Activated CD4-positive, alpha-beta T cell treated with anti-CD3 and anti-CD28 coated beads for 48 hours (primary cell): Measurements from ENCODE around the gene SRPX2.

Experiments
- DNase-seq: peaks from one replicate; pipeline ENCODE4 v3.0.0-alpha.2; 2020

Gene SRPX2

DNA sequence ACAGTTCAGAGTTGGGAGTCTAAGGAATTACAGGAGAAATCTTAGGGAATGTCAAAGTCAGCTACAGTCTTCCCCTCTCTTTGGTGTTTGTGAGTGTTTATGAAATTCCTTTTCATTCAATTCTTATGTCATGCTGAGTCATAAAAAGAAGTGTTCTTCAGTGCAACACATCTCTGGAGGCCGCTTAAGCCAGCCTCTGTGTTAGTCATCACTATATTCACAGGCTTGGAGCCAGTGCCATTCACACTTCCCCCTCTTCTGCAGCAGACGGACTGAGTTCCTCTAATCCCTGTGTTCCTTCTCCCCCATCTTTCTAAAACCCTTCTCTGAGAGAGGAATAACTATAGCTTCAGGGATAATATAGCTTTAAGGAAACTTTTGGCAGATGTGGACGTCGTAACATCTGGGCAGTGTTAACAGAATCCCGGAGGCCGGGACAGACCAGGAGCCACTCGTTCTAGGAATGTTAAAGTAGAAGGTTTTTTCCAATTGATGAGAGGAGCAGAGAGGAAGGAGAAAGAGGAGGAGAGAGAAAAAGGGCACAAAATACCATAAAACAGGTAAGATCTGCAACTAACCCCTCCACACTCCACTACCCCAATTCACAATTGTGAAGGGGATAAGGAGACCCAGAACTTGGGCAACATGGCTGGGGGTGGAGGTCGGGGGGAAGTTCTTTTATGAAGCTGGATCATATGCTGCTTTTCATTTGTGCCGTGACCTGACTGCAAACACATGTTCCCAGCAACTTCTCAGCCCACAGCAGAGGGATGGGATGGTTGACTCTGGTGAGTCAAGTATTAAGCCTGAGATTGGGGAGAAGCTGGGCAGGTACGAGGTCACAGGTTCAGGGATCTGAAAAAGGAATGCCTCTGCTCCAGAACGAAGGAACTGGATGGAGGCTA is at the start of gene SRPX2:
SRPX2 (plus strand) TSS at position 244 of the 905 bp plus-strand sequence. CDS start 2,124 bp downstream, outside the sequence.
- peak; percentile 2 for DNase-seq

GRCh38 chrX:100596601-100597000 is 47.4 kb upstream of the SRPX2 start:
- no peak for DNase-seq

- DNase-seq, result no peak
Measured at GRCh38 chrX:100599456-100599855, 44.5 kb upstream of the SRPX2 start.

GRCh38 chrX:100600340-100600739 is 43.7 kb upstream of the SRPX2 start:
- no peak for DNase-seq

DNA sequence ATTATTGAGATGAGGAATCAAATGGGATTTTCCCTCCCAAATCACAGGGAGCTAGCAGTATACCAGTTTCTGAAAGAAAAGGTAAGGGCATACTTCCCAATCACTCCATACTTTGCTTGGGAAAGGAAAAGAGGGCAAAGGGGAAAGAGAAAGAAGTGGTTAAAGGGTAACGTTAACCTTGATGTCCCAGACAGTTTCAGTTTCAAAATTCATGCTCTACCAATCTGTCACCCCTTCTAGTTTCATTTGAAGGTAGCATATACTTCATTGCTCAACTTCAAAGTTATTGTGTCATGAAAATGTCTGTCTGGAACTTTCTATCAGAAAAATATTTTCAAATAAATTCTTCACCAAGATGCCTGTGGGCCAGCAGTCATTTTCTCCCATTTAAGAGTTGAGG is 43.2 kb upstream of the SRPX2 start:
- DNase-seq, result no peak

- no peak for DNase-seq
Measured at GRCh38 chrX:100606753-100607152, 37.2 kb upstream of the SRPX2 start.

- no peak for DNase-seq
Measured at GRCh38 chrX:100609591-100609990, 34.4 kb upstream of the SRPX2 start.

GRCh38 chrX:100611951-100612350 is 32.0 kb upstream of the SRPX2 start:
- DNase-seq, result no peak

GRCh38 chrX:100615005-100615404 is 29.0 kb upstream of the SRPX2 start:
- DNase-seq, result peak; percentile 2

DNA sequence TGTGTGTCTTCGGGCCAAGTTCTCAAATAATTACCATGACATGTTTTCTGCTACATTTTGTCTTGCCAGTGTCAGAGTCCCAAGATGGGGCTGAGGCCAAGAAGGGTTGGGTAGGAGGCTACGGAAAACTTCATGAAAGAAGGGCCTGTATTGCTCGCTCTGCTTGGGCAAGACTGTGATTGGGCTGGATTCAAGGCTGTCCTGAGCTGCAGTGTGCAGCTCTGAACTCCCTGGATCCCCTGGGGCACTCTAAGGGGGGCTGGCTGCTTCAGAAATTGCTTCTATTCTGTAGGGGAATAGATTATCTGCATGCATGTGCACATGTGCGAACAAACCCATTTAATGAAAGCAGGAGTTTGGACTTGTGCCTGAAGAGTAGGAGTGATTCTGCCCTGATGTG is 21.0 kb upstream of the SRPX2 start:
- DNase-seq, result no peak

GRCh38 chrX:100625985-100626491 is 18.0 kb upstream of the SRPX2 start:
- DNase-seq, result no peak

GRCh38 chrX:100635040-100635439 is 9.0 kb upstream of the SRPX2 start:
- DNase-seq, result no peak

DNA sequence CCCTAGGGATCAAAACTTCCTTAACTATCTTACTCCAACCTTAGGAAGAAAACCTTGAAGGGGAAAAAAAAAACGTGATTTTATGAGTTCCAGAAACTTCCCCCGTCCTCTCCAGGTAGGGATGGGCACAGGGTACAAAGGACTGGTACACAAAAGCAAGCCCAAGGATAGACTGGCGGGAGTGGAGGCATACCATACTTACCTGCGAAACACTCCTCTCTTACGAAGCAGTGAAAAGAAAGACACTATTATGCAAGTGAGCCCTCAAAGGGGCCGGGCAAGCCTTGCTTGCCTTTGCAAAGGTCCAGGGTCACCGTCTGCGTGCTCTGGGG is 8.0 kb upstream of the SRPX2 start:
- DNase-seq, result no peak

DNA sequence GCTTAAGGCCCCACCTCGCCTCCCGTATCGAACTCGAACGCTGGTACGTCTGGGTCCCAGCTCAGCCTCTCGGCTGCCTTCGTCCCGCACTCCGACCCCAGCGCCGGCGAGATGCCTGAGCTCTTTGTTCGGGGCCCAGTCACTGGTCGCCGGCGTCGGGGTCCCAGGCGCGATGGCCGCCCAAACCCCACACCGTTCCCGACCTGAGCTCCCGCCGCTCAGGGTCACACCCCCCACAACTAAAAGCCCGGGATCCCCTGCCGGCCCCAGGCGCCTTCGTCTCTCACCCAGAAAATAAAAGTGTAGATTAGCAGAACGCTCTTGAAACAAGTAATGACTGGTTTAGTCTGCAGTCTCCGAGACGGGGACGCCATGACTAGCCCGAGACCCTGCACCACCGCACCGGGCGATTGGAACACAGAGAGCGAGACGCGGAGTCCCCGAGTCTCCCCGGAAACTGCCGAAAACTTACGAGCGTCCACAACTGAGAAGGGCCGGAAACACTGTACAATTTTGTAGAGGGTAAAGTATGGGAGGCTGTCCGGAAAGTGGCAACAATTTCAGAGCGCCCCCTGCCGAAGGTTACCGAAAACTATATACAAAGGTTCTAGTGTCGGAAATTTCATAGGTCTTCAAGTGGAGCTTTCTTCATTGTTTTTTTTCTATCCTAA is 7.5 kb upstream of the SRPX2 start, which contains the start of gene TSPAN6:
TSPAN6 (minus strand) TSS at position 486 of the 671 bp plus-strand sequence; CDS start at position 374, 112 bp downstream.
- peak; percentile 85 for DNase-seq

DNA sequence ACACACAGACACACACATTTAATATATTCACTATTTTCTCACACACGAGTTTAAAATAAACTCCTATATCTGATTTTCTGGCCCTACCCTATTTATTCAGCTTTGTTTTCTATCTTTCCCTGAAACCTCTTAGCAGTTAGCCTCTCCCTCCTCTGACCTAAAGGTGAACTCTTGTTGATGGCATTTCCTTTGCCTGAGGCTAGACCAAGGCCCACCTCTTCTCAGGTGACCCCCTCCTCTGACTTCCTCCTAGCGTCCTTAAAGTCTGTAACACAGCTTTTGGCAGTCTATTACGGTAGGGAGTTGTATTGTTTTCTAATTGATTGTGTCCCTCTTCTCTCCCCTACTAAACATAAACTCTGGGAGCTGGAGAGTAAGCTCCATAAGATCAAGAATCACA is 1.7 kb upstream of the SRPX2 start:
- no peak for DNase-seq

GRCh38 chrX:100643212-100643611 is 787 bp upstream of the SRPX2 start:
- DNase-seq, result no peak

DNA sequence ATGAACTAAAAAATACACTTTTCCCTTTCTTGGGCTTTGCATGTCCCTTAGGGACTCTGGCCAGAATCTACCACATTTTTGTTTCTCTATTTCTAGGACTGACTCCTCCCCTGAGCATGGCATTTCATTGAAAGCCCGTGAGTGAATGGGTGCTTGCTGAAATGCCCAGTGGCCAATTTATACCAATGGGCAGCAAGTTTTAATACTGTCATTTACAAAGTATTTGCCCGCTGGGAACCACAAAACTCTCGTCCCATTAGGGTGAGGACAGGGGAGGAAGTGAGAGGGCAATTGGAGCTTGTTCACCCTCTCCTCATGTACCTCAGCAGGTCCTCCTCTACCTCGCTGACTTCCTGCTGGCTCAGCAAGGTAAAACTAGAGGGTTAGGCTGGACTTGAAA is 1.1 kb downstream of the SRPX2 start:
- no peak for DNase-seq

DNA sequence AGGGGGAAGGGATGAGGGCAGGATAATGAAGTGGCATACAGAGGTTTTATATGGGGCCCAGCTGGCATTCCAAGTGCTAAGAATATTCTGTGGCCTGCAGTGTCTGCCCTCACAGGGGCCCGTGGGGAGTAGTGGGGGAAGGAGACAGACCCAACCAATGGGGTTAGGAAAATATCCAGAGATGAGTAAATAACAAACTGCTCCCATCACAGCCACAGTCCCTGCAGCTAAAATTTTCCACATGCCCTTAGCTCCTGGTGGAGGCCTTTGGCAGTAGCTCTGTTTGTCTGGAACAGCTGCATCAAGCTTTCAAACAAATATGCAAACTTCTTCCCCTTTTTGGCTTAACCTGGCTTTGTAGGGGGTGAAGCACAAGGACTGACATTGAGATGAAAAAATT is 3.1 kb downstream of the SRPX2 start:
- DNase-seq, result no peak

- DNase-seq, result no peak
Measured at GRCh38 chrX:100647739-100648138, 3.7 kb downstream of the SRPX2 start.

DNA sequence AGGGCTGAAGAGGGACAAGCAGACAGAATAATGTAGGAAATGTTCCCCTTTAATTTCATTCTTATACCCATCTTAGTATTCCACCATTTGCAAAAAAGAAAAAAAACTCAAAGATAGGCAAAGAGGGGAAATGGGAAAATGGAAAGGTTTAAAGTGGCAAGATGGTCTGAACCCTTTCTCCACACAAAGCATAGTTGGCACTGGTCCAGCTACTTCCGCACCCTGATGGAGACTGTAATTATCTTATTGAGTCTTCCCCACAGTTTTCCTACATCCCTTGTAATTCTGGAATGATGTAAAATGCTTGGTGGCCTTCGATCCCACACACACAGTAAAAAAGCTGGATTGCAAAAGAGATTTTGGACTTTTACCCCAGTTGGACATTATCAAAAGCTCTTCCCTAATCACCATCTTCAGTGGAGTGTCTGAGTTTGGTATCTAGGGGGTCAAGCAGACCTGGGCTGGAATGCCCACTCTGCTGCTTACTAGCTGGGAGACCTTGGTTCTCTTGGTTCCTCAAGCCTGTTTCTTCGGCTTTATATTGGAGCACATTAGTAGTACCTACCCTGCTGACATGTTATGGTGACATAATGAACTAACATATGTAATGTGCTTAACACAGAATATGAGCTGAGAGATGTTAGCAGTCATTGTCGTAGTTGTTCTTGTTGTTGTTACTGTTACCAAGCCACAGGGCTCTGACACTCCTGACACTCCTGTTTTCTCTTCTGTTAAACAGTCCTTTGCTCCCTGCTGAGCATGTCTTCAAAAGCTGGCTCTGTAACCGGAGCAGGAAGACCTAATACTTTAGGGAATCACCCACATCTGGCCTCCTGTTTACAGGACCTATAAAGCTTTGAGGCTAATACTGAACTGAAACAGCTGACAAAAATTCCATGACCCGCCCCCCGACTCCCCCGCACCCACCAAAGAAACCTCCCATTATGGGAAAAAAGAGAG is 4.7 kb downstream of the SRPX2 start:
- DNase-seq, result no peak

DNA sequence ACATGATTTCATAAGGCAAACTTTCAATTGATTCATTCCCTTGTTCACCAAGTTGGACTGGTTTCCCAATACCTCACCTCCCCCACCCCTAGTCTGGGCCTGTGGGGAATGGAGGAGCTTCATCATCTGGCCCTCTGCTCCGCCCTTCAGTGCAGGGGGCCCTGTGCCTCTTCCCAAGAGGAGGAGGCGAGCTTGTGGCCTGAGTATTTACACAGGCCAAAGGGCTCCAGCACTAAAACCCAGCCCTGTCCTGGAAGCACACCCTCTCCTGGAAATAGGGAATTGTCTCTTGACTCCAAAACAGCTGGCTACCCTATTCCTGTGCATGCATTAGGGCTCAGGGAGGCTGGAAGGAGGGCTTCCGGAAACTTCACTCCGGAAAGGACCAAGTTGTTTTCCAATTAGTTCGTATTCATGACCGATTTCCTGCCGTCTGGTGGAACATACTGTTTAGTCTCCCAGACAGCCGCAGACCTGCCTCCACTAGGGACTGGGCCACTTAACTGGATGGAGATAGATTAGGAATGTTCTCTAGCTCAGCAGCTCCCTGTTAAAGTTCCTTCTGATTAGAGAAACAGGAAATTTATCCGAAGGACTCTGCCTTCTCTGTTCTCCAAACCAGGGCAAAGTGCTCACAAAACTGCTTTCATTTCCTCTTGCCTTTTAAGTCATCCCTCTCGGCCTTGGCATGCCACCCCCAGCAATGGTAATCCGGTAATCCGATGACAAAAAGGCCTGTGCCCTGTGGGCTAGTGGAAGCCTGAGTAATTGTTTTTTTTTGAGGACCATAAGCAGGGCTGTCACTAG is 5.8 kb downstream of the SRPX2 start:
- DNase-seq, result no peak

GRCh38 chrX:100650841-100651240 is 6.8 kb downstream of the SRPX2 start:
- no peak for DNase-seq
